GM21367 (cell line): ENCODE data around the gene CFAP74.

ENCODE experiments used
- ATAC-seq: cut with Tn5 transposase; IDR thresholded peaks from one replicate; pipeline ENCODE4 v1.9.1; 2021; ENCODE audit not compliant: unreplicated experiment

CFAP74 gene

DNA sequence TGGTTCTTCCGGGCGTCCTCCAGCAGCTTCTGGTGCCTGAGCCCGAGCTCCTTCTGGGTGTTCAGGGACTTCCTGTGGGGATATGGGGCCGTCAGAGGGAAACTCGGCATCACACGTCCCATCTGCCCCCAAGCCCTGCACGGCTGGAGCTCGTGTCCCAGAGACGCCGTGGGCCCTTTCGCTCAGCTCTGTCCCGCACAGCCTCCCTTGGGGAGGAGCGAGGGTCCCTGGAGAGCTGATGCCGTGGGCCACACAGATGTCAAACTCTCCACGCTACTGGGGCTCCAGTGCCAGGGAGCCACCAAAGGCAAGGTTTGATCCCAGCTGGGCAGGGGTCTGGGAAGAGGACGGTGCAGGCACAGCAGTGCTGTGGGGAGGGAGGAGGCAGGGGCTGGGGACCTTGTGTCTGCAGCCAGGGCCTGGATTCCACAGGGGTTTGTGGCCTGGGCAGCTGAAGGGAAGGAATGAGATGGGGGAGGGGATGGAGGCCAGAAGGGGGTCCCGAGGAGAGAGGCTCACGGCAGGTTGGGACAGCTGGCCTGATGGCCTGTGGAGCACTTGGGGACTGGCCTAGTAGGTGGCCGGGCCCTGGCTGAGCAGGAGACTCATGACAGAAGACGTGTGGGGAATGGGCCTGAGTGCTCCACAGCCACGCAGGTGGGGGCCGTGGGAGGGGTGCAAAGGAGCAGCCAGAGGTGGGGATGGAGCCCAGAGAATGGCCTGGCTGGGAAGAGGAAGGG lies 30.4 kb downstream of the CFAP74 start:
- ATAC-seq = no peak

DNA sequence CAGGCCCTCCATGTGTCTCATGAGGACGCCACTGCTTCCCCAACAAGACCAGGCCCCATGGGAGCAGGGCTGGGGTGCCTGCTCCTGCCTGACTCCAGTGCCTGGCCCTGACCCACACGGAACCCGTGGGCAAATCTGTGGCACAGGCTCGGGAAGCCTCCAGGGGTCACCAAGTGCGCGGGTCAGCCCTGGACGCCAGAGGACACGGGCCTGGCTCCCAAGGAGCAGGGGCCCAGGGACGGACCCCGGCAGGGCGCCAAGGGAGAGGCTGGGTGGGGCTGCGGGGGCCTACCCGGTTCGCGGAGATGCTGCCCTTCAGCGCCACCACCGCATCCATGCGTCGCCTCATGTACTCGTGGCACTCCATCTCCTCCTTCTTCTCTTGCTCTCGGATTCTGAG lies 31.9 kb downstream of the CFAP74 start:
- ATAC-seq = no peak

DNA sequence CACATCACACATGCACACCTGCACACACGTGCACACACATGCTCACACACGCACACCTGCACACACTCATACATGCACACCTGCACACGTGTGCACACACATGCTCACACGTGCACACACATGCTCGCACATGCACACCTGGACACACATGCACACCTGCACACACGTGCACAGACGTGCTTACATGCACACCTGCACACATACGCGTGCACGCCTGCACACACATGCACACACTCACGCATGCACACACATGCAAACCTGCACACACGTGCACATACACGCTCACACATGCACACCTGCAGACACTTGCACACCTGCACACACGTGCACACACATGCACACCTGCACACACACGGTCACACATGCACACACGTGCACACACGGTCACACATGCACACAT lies 32.6 kb downstream of the CFAP74 start:
- no peak for ATAC-seq

DNA sequence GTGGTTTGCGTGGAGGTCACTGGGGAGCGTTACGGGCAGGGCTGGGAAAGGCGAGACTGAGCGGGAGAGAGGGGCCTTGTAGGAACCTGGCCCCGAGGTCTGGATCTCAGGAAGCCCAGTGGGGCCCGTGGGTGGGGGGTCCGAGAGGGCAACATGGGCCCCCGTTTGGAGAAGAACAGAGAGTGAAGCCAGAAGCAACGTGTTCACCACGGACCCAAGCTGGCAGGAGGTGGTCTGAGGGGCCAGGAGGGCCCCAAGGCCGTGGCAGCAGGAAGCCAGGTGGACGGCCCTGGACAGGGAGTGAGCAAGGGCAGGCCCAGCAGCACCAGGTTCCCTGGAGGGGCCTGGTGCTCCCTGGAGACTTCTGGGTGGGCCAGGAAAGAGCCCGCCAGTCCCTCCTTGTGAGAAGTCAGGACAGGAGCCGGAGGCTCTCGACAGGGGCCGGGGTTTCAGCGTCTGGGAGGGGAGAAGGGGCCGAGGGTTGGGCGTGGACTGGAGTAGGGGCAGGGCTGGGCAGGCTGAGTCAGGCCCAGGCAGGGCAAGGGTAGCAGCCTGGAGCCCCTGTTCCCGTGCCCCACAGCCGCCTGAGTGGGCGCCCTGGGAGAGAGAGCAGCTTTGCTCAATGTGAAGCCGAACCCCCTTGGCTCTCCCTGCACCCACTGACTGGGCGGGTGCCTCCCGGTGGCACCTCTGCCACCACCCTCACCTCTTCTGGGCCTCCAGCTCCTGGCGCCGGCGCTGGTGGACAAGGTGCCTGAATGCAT lies 33.5 kb downstream of the CFAP74 start:
- no peak for ATAC-seq

DNA sequence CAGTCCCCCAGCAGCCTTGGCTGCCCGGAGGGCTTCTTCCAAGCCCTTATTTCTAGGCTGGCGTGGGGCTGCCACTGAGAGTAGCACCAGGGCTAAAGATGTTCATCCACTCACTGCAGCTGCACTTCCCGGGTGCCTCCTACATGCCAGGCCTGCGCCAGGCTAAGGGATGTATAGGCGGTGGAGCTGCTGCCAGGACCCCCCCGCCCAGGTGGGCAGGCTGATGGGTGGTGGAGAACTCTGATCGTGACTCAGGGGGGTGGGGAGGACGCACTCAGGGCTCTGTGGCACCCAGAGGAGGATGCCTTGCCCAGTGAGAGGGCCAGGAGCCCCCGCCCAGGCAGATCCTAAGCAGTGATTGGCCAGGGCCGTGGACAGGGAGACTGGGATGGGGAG lies 34.1 kb downstream of the CFAP74 start:
- no peak for ATAC-seq

DNA sequence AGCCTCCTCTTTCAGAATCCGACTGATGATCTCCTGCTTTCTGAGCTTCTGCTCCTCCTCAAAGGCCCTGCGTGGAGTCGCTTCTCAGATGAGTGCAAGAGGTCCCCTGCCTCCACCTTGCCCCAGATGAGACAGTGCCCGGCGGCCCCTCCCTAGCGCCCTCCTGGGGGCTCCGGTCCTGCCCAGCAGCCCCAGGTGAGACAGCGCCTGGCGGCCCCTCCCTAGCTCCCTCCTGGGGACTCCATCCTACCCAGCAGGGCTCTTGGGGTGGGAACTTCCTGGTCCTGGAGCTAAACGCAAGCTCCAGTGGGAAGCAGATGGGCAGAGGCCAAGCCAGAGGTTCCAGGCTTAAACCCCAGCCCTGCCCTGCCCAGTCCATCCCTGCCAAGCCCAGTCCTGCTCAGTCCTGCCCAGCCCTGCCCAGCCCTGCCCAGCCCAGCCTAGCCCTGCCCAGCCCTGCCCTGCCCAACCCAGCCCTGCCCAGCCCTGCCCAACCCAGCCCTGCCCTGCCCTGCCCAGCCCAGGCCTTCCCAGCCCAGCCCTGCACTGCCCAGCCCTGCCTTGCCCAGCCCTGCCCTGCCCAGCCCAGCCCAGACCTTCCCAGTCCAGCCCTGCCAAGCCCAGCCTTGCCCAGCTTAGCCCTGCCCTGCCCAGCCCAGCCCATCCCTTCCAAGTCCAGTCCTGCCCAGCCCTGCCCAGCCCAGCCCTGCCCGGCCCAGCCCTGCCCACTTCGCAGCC lies 34.6 kb downstream of the CFAP74 start:
- ATAC-seq = no peak

DNA sequence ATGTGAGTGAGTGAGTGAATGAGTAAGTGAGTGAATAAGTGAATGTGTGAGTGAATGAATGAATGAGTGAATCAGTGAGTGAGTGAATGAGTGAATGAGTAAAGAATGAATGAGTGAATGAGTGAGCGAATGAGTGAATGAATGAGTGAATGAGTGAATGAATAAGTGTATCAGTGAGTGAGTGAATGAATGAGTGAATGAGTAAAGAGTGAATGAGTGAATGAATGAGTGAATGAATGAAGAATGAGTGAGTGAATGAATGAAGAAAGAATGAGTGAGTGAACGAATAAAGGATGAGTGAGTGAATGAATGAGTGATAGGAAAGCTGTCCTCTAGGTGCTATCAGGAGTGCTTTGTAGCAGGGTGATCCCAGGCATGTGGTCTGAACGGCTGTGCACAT lies 35.7 kb downstream of the CFAP74 start:
- no peak for ATAC-seq

DNA sequence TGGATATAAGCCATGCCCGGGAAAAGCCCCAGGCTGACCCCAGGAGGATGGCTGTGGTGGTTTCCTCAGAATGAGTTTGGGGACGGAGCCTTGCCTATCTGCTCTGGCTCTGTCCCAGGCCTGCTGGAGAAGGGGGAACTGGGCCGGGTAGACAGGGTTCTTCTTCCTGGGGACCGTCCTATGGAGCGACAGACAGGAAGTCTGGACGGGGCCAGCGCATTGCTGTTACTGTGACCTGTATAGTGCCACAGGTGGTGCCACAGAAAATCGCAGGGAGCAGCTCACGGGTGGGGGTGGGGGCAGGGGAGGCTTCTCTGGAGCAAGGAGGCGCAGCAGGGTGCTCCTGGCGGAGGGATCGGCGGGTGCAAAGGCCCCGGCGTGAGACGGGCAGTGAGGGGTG lies 36.4 kb downstream of the CFAP74 start:
- no peak for ATAC-seq

DNA sequence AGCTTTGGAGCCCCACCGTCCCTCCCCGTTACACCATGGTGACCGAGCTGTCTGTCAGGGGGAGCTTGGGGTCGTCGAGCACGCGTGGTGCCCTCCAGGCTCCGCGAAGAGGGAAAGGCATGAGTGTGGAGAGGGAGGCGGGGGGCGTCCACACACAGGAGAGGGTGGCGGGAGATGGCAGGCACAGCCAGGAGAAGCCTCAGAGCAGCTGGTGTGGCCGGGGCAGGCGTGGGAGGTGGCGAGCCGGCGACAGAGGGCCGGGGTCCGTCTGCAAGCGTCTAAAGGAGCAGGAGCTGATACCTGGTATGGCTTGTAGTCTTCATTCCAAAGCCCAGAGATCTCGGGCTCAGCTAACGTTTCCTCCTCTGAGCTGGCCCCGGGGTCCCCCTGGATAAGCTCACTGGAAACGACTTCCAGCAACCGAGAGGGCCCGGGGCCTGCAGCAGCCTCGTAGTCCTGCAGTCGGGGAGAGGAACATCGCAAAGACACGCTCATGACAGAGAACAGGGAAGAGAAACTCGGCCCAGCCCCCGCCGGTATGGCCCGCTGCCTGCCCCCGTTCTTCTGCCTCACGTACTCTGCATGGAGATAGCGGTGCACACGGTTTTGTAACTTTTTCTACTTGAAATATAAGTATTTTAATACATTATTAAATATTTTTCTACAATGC lies 37.4 kb downstream of the CFAP74 start:
- ATAC-seq = no peak

DNA sequence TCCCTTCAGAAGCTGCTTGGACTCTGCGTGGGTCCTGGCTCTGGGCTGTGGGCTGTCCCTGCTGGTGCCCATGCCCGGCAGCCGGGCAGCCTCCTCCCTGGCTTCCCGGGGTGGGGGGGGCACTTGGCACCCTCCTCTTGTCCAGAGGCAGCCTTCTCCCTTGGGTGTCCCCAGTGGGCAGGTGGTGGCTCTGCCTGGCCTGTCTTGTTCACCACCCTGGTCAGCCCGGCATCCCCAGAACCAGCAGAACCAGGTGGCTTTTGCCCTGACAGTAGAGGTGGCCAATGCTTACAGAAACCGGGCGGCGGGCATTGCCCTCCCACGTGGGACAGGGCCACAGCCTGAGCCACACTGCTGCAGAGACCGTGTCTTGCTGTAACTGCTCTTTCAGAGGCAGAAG lies 38.0 kb downstream of the CFAP74 start:
- ATAC-seq = no peak

DNA sequence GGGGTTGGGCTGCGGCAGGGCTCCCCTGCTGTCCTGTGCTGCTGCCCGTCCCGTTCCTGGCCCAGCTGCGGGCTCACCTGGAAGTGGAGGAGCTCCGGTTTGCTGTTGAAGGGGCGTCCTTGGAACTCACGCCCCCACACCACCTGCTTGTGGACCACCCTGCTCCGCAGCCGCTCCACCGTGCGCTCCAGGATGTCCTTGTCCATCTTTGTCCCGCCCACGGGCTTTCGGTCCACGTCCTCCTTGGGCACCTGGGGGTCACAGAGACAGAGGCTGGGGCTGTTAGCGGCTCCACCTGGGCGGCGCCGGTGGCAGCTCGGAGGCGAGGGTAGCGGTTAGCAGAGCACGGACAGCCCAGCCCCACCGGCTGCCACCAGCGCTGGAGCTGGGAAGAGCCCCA lies 38.8 kb downstream of the CFAP74 start:
- no peak for ATAC-seq

DNA sequence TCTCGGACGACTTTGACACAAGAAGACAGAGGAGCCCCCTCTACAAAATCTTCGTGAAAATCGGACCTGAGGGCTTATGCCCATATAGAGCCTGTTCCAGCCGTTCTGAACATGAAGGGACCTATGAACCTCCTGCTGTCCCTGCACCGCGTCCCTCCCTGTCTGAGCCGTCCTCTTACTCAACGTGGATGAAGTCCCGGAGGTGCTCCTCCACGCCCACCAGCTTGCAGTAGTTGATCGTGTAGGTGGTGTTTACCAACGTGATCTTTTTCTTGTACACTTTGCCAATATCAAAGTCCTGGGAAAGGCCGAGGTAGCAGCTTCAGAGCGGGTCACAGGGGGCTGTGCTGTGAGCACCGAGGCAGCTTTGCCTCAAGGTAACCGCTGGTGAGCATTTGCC lies 40.0 kb downstream of the CFAP74 start:
- no peak for ATAC-seq

DNA sequence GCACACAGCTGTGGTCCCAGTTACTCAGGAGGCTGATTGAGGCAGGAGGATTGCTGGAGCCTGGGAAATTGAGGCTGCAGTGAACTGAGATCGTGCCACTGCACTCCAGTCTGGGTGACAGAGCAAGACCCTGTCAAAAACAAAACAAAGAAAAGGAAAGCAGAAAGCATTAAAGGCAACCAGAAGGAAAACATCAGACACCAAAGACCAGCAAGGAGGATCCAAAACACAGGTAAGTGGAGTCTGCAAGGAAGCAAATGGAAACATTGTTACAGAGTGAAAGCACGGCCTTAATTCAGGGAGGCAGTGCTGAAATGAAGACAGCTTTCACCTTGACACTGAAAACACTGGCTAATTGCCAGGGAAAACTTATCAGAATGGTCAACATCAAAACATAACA lies 40.8 kb downstream of the CFAP74 start:
- ATAC-seq = no peak

DNA sequence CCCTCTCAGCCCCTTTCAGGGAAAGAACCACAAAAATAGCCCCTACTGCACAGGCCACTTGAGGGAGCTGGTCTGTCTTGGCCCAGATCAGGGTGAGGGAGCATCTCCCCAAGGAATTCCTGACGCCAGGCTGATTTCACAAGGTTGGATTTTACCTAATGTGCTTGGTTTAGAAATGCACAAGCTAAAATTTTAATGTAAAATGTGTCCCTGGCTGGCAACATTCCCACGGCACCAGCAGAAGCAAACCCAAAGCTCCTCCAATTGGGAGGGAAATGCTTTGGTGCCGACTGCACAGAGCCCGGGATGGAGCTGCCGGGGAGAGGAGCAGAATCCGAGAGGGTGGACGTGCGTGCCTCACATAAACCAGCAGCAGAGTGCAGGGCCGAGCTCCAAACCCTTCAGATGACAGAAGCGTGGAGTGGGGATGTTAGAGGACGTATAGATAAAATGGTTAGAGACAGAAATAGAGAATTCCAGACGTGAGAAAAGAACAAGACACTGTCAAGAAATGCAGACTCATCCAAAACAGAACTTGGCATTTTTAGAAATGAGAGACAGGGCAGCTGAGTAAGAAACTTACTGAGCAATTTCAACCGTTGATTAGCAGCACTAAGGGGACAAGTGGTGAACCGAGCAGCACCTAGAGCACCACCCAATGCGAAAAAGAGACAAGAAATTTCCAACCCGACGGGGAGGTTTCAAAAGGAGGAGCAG lies 42.9 kb downstream of the CFAP74 start:
- no peak for ATAC-seq

DNA sequence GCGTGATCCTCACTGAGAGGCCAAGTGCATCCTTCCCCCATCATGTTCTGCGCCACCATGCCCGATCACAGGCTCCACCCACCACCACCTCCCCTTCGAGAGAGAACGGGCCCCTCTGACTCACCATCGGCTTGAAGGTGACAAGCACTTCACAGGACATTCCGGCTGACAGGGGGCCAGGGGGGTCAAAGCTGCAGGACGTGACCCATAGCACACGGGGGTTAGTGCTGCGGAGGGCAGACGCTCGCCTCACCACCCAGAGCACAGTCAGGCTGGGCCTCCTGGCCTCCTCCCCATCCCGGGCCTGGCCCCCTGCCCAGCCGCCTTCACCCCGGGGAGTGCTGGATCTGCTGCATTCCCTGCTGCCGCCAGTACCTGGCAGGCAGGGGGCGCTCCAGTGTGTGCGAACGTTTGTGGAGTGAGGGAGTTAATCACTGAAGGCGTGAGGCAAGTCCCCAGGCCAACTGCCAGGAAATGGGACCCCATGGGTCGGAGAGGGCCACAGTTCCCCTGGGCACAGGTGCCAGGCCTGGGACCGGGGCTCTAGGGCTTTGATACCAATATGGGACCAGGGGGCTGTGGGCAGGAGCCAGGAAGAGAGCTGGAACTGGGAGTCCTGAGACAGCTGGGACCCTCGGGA lies 43.6 kb downstream of the CFAP74 start:
- no peak for ATAC-seq

DNA sequence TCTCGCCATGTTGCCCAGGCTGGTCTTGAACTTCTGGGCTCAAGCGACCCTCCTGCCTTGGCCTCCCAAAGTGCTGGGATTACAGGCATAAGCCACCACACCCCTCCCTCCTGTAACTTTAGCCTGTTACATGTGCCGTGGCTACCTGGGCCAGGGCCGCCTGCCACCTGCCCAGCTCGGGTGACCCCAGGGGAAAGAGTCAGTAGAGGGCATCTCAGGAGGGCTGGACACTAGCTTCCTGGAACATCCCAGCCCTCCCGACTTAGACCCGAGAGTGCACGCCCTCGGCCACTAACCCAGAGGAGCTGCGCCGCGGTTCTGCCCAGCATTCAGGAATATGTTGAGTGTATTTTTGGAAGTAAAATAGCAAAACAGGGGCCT lies 44.1 kb downstream of the CFAP74 start:
- ATAC-seq = no peak

DNA sequence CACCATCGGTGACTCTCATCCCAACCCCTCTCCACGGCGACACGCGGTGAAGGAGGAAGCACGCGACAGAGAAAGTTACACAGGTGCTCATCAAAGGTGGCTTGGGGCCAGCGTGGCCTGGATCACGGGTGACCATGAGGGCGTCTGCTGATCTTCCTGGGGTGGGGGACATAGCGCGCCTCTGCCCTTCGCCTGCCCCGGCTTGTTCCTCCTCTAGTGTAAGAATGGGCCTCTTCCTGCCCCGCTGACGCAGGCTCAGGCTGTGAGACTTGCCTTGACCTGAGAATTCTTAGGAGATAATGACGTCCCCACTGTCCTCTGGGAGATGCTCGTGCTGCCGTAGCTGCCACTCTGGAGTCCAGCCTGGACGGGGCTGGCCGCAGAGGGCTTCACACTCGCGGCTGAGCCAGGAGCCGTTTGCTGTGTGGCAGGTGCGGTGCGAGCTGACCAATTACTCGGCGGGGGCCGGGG lies 45.5 kb downstream of the CFAP74 start:
- no peak for ATAC-seq

DNA sequence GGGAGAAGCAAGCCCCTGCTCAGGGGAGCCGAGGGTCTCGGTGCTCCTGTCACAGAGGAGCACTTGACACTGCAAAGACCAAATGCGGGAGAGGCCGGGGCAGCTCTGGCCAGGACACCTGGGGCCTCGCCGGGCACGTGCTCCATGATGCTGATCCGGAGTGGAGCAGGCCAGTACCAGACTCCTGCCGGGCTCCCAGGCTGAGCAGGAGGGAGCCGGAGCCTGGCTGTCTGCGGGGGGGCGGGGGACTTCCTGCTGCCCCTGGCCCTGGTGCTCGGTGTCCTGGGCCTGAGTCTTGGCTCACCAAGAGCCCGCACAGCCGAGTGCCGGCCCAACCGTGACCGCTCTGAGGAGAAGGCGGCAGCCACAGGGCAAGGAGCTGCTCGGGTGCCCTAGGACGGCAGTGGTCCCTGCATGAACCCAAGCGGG lies 46.0 kb downstream of the CFAP74 start:
- no peak for ATAC-seq

DNA sequence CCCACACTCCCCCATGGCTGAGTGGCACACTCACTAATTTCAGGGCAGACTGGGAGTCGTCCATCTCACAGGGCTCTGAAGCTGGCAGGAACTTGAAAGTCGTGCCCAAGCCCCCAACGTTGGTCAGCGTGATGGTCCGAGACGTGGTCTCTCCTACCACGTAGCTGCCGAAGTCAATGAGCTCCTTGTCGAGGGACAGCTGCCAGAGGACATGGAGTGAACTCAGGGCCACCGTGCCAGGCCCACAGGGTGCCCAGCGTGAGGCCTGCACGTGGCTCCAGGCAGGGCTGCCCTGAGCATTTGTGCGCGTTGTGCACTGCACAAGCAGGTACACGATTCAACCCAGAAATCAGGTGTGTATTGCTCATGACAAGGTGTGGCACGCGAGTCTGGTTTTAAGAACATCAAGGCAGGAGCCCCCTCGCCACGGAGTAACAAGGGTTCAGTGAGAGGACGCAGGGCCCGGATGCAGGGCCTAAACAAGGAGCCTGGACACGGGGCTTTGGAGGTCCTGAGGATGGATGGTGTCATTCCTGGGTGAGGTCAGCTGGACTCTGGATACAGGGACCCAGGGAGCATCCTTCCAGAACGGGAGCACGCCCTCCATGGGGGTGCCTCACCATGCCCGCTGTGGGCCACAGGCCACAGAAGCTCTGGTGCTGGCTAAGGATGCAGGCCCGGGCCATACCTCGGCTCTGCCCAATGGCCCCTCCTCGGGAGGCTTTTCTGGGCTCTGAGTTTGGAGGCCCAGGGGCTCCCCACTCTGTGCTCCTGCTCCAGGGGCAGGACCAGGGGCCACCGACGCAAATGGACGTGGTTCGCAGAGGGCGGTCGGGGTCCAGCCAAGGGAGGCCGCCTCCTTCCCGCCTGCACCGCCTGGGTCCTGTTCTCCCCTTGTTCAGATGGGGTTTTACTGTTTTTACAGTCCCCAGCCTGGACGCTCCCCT lies 46.7 kb downstream of the CFAP74 start:
- ATAC-seq = no peak
